GM12865 (cell line): Measurements from ENCODE around the gene LOC128125822.

Experiments
- DNase-seq: peaks from one replicate; pipeline ENCODE4 v3.0.0; 2010; ENCODE audit warnings: low read depth
- H3K4me3 ChIP-seq: 2 replicates; pipeline ENCODE4 v1.5.1; 2011; ENCODE audit warnings: mild to moderate bottlenecking, low read depth, low read length, control low read depth
- CTCF ChIP-seq: IDR thresholded peaks from 2 replicates; pipeline ENCODE4 v1.5.1; 2011; ENCODE audit warnings: low read length, control low read depth, low read depth, inconsistent platforms; ENCODE audit not compliant: insufficient read depth; ENCODE audit errors: missing control alignments

The LOC128125822 gene

GRCh38 chr6:63565727-63566596, 6.3 kb upstream of the LOC128125822 start:
- no peak overlapping the region for H3K4me3 ChIP-seq
- TF ChIP-seq CTCF: no peak
- no peak for DNase-seq

- DNase-seq: no peak
- no peak overlapping the region for H3K4me3 ChIP-seq
- TF ChIP-seq CTCF: no peak
Measured at GRCh38 chr6:63567966-63568365, 4.3 kb upstream of the LOC128125822 start.

GRCh38 chr6:63571361-63572043, 778 bp upstream of the LOC128125822 start:
- TF ChIP-seq CTCF: no peak
- peak overlapping the region; percentile 65 for H3K4me3 ChIP-seq
- peak; percentile 59 for DNase-seq

- peak overlapping the region; percentile 70 for H3K4me3 ChIP-seq
- no peak for DNase-seq
- TF ChIP-seq CTCF: no peak
Measured at GRCh38 chr6:63572747-63573075, 431 bp downstream of the LOC128125822 start.

GRCh38 chr6:63573076-63573898, 1.0 kb downstream of the LOC128125822 start:
- H3K4me3 ChIP-seq: peak overlapping the region; percentile 70
- TF ChIP-seq CTCF: no peak
- peak; percentile 93 for DNase-seq

- peak overlapping the region; percentile 70 for H3K4me3 ChIP-seq
- TF ChIP-seq CTCF: peak; percentile 64
- DNase-seq: peak; percentile 64
Measured at GRCh38 chr6:63573899-63574553, 1.7 kb downstream of the LOC128125822 start.
